Glomerular visceral epithelial cell (primary cell): ENCODE data around the gene ANAPC2.

Experiments
- DNase-seq: peaks from one replicate; pipeline ENCODE4 v3.0.0-alpha.2; 2016; ENCODE audit errors: extremely low spot score

ANAPC2 gene

GRCh38 chr9:137227853-137228505 is 39.6 kb upstream of the ANAPC2 start:
- no peak for DNase-seq

- DNase-seq: peak; percentile 86
These were observed 38.9 kb upstream of the ANAPC2 start, which contains the start of gene RNF224 for GRCh38 chr9:137227054-137227852. Gene RNF224, plus strand, starts transcription at chr9:137227502. Its CDS starts 834 bp downstream, at chr9:137228336.

- DNase-seq: peak; percentile 78
These were observed 38.1 kb upstream of the ANAPC2 start for GRCh38 chr9:137226338-137227053.

- DNase-seq: no peak
These were observed 37.5 kb upstream of the ANAPC2 start for GRCh38 chr9:137225699-137226331.

- DNase-seq: no peak
These were observed 36.7 kb upstream of the ANAPC2 start, which contains the start of gene CYSRT1 for GRCh38 chr9:137224830-137225694. Gene CYSRT1, plus strand, starts transcription at chr9:137225174. Its CDS starts 448 bp downstream, at chr9:137225622.

GRCh38 chr9:137223078-137223970 is 35.0 kb upstream of the ANAPC2 start:
- DNase-seq: peak; percentile 99

- no peak for DNase-seq
These were observed 34.1 kb upstream of the ANAPC2 start, which contains the start of gene RNF208 for GRCh38 chr9:137222190-137223077. Gene RNF208, minus strand, starts transcription at chr9:137222240. Its CDS starts 1,028 bp downstream, at chr9:137221212.

GRCh38 chr9:137221506-137222111 is 33.2 kb upstream of the ANAPC2 start:
- DNase-seq: no peak

GRCh38 chr9:137221095-137221505 is 32.7 kb upstream of the ANAPC2 start:
- DNase-seq: no peak

- DNase-seq: no peak
These were observed 32.1 kb upstream of the ANAPC2 start for GRCh38 chr9:137220317-137221094.

GRCh38 chr9:137219757-137220316 is 31.5 kb upstream of the ANAPC2 start:
- no peak for DNase-seq

GRCh38 chr9:137218754-137219271 is 30.5 kb upstream of the ANAPC2 start:
- DNase-seq: peak; percentile 31

- DNase-seq: no peak
These were observed 29.9 kb upstream of the ANAPC2 start for GRCh38 chr9:137218212-137218753.

- no peak for DNase-seq
These were observed 29.2 kb upstream of the ANAPC2 start for GRCh38 chr9:137217276-137218211.

- DNase-seq: no peak
These were observed 28.0 kb upstream of the ANAPC2 start for GRCh38 chr9:137216188-137216965.
